IPS-NIHi11 (cell line): ENCODE results near the gene HOXC10.

Experiments used
- DNase-seq: peaks from one replicate; pipeline ENCODE4 v3.0.0; 2012; ENCODE audit warnings: mixed read lengths, low spot score

Gene HOXC10

GRCh38 chr12:53965281-53966084, 19.5 kb upstream of the HOXC10 start:
- DNase-seq = no peak

- DNase-seq = no peak
These were observed 18.9 kb upstream of the HOXC10 start for GRCh38 chr12:53966085-53966384.

GRCh38 chr12:53966385-53967133, 18.4 kb upstream of the HOXC10 start:
- no peak for DNase-seq

GRCh38 chr12:53967421-53967925, 17.5 kb upstream of the HOXC10 start:
- no peak for DNase-seq

GRCh38 chr12:53968214-53969127, 16.5 kb upstream of the HOXC10 start:
- no peak for DNase-seq

- no peak for DNase-seq
These were observed 15.2 kb upstream of the HOXC10 start for GRCh38 chr12:53969588-53970259.

- no peak for DNase-seq
These were observed 14.5 kb upstream of the HOXC10 start for GRCh38 chr12:53970451-53970850.

GRCh38 chr12:53971129-53971528, 13.8 kb upstream of the HOXC10 start:
- DNase-seq = no peak

GRCh38 chr12:53971686-53972085, 13.3 kb upstream of the HOXC10 start:
- DNase-seq = no peak

GRCh38 chr12:53972152-53972702, 12.7 kb upstream of the HOXC10 start:
- no peak for DNase-seq

GRCh38 chr12:53972722-53973235, 12.2 kb upstream of the HOXC10 start, which contains the start of gene HOXC11:
TSS of gene HOXC11 (plus strand) at chr12:53973126. CDS start at chr12:53973242, 116 bp downstream.
- no peak for DNase-seq

GRCh38 chr12:53973236-53974042, 11.5 kb upstream of the HOXC10 start:
- DNase-seq = peak; percentile 63

- DNase-seq = no peak
These were observed 10.6 kb upstream of the HOXC10 start, which contains the start of gene HOTAIR for GRCh38 chr12:53974084-53975063. TSS of gene HOTAIR (minus strand) at chr12:53974954.

GRCh38 chr12:53975064-53975471, 9.9 kb upstream of the HOXC10 start:
- DNase-seq = no peak

- no peak for DNase-seq
These were observed 9.3 kb upstream of the HOXC10 start for GRCh38 chr12:53975479-53976152.

GRCh38 chr12:53976172-53976822, 8.6 kb upstream of the HOXC10 start:
- DNase-seq = no peak

GRCh38 chr12:53976823-53977595, 7.9 kb upstream of the HOXC10 start:
- DNase-seq = no peak
